Natural killer cell (primary cell): ENCODE data around the gene RRP15. TPM values are rescaled to one million over a fixed set of nuclear protein-coding genes. Genes with fewer than 3 reads are reported as not detected.

Experiments
- ATAC-seq, 3 donors: fragments of 150-1000 bp in 2 of 3; fragments of 200-7000 bp in 1 of 3; cut with Tn5 transposase; 1 replicate in 1 of 3; 2 replicates in 2 of 3; pipeline ENCODE4 v1.10.0; 2021; ENCODE audit warnings: mild to moderate bottlenecking in 2 of 3, moderate library complexity in 2 of 3
- DNase-seq, 2 donors: peaks; one replicate each; pipeline versions ENCODE4 v3.0.0 to v3.0.0-alpha.2; 2013 to 2021; ENCODE audit warnings: mixed read lengths in 1 of 2
- H3K27ac ChIP-seq: one replicate; pipeline ENCODE4 v1.5.1; 2013; ENCODE audit warnings: mild to moderate bottlenecking, low read length
- H3K27me3 ChIP-seq: one replicate; pipeline ENCODE4 v1.6.1; 2013; ENCODE audit warnings: low read length; ENCODE audit not compliant: control insufficient read depth, insufficient read depth
- H3K36me3 ChIP-seq: one replicate; pipeline ENCODE4 v1.6.1; 2013; ENCODE audit warnings: low read length; ENCODE audit not compliant: control insufficient read depth, insufficient read depth
- H3K4me1 ChIP-seq: one replicate; pipeline ENCODE4 v1.6.1; 2013; ENCODE audit warnings: low read length; ENCODE audit not compliant: control insufficient read depth, insufficient read depth
- H3K4me3 ChIP-seq: one replicate; pipeline ENCODE4 v1.5.1; 2013; ENCODE audit warnings: low read length
- H3K9me3 ChIP-seq: one replicate; pipeline ENCODE4 v1.6.1; 2013; ENCODE audit warnings: low read length; ENCODE audit not compliant: control insufficient read depth, insufficient read depth
- H3K27ac Mint-ChIP-seq, 2 donors: one replicate each; pipeline ENCODE4 v1.8.0; 2022; ENCODE audit warnings: mild to moderate bottlenecking in 2 of 2, mixed read lengths in 2 of 2, moderate library complexity in 1 of 2
- H3K27me3 Mint-ChIP-seq, 2 donors: one replicate each; pipeline ENCODE4 v1.8.0; 2022; ENCODE audit warnings: low read depth in 2 of 2, mixed read lengths in 2 of 2
- H3K36me3 Mint-ChIP-seq: one replicate; pipeline ENCODE4 v1.8.0; 2022; ENCODE audit warnings: mixed read lengths
- H3K4me1 Mint-ChIP-seq, 2 donors: one replicate each; pipeline ENCODE4 v1.8.0; 2022; ENCODE audit warnings: mixed read lengths in 2 of 2
- H3K4me3 Mint-ChIP-seq: one replicate; pipeline ENCODE4 v1.8.0; 2022; ENCODE audit warnings: mild to moderate bottlenecking, moderate library complexity, mixed read lengths
- H3K9me3 Mint-ChIP-seq, 2 donors: one replicate each; pipeline ENCODE4 v1.8.0; 2022; ENCODE audit warnings: mixed read lengths in 2 of 2
- CTCF ChIP-seq: fragments of 200-600 bp; IDR thresholded peaks from one replicate; pipeline ENCODE4 v1.8.0; 2022; ENCODE audit warnings: antibody characterized with exemption
- WGBS: methylation state at CpG from one replicate; pipeline ENCODE4 v1.1.7; 2013; ENCODE audit warnings: missing lambda C conversion rate; ENCODE audit not compliant: insufficient coverage; 5-methylcytosine and 5-hydroxymethylcytosine counted together
- intact Hi-C: fragments of 100-400 bp; cut with micrococcal nuclease; formaldehyde crosslinking; loops from one replicate; pipeline ENCODE4 v1.14.2; 2022
- total RNA-seq, 4 donors: library from RNA; stranded (reverse); fragments of 120-200 nt in 1 of 4; gene quantifications; one replicate each; pipeline versions ENCODE4 v1.2.3 to v1.2.4, GENCODE V29; 2013 to 2022

The RRP15 gene
- total RNA-seq, 3 donors from 2014 or later (not counting 1 experiment from before 2014, with no cell fraction given) = 9.2 to 15.3 (median 13.3) TPM

GRCh38 chr1:218296162-218296561 is 11.1 kb downstream of the RRP15 start:
- intact Hi-C loops = no loop called here

GRCh38 chr1:218297461-218297860 is 12.4 kb downstream of the RRP15 start:
- no peaks in the 10 kb centered on the region for H3K9me3 ChIP-seq
- intact Hi-C loops = no loop called here
- H3K36me3 ChIP-seq = peaks cover 8% of the 10 kb centered on the region
- no peaks in the 10 kb centered on the region for H3K4me1 ChIP-seq
- H3K36me3 Mint-ChIP-seq = no peaks in the 10 kb centered on the region
- no peaks in the 10 kb centered on the region for H3K27me3 ChIP-seq
- DNase-seq = no peak
- no peak for ATAC-seq
- H3K27ac Mint-ChIP-seq = no peak overlapping the region
- H3K27me3 Mint-ChIP-seq = no peaks in the 10 kb centered on the region
- no peak overlapping the region for H3K4me3 Mint-ChIP-seq
- H3K4me3 ChIP-seq = no peak overlapping the region
- WGBS = no CpG with 5 or more reads among the region's 2 CpGs
- no peaks in the 10 kb centered on the region for H3K9me3 Mint-ChIP-seq
- no peak for TF ChIP-seq CTCF
- no peak overlapping the region for H3K27ac ChIP-seq
- peaks cover 0 to 5% of the 10 kb centered on the region in 2 donors for H3K4me1 Mint-ChIP-seq

More at GRCh38 chr1:218296162-218296561, 11.1 kb downstream of the RRP15 start:
- no peaks in the 10 kb centered on the region for H3K36me3 Mint-ChIP-seq
- H3K27ac Mint-ChIP-seq = no peak overlapping the region
- no peaks in the 10 kb centered on the region for H3K27me3 ChIP-seq
- ATAC-seq (no peak), DNase-seq (no peak)
- H3K4me1 Mint-ChIP-seq = peaks cover 0 to 5% of the 10 kb centered on the region in 2 donors
- no peaks in the 10 kb centered on the region for H3K27me3 Mint-ChIP-seq
- H3K27ac ChIP-seq = no peak overlapping the region
- peaks cover 5% of the 10 kb centered on the region for H3K36me3 ChIP-seq
- WGBS = 91% methylated on average over 2 of the region's 2 CpGs
- H3K9me3 ChIP-seq = no peaks in the 10 kb centered on the region
- no peak overlapping the region for H3K4me3 ChIP-seq
- TF ChIP-seq CTCF = no peak
- H3K4me3 Mint-ChIP-seq = no peak overlapping the region
- H3K9me3 Mint-ChIP-seq = no peaks in the 10 kb centered on the region
- H3K4me1 ChIP-seq = no peaks in the 10 kb centered on the region

- H3K4me1 ChIP-seq = no peaks in the 10 kb centered on the region
- intact Hi-C loops = no loop called here
- no peaks in the 10 kb centered on the region for H3K9me3 ChIP-seq
- Mint-ChIP-seq H3K9me3 (no peaks in the 10 kb centered on the region), H3K27ac (no peak overlapping the region), H3K27me3 (no peaks in the 10 kb centered on the region), H3K4me1 (peaks cover 0 to 5% of the 10 kb centered on the region in 2 donors), H3K36me3 (no peaks in the 10 kb centered on the region), H3K4me3 (no peak overlapping the region)
- H3K27me3 ChIP-seq = no peaks in the 10 kb centered on the region
- H3K27ac ChIP-seq = no peak overlapping the region
- 89% methylated on average over 1 of the region's 1 CpG for WGBS
- H3K36me3 ChIP-seq = peaks cover 11% of the 10 kb centered on the region
- TF ChIP-seq CTCF = no peak
- no peak for DNase-seq
- H3K4me3 ChIP-seq = no peak overlapping the region
- no peak for ATAC-seq
Measured at GRCh38 chr1:218297867-218298266, 12.8 kb downstream of the RRP15 start.

- intact Hi-C loops = no loop called here
- no peaks in the 10 kb centered on the region for H3K27me3 Mint-ChIP-seq
- TF ChIP-seq CTCF = no peak
- DNase-seq (no peak), ATAC-seq (no peak)
- no peak overlapping the region for H3K4me3 Mint-ChIP-seq
- no peak overlapping the region for H3K27ac ChIP-seq
- no peaks in the 10 kb centered on the region for H3K4me1 ChIP-seq
- H3K9me3 Mint-ChIP-seq = no peaks in the 10 kb centered on the region
- H3K4me3 ChIP-seq = no peak overlapping the region
- 96% methylated on average over 4 of the region's 4 CpGs for WGBS
- H3K36me3 Mint-ChIP-seq = no peaks in the 10 kb centered on the region
- H3K36me3 ChIP-seq = peaks cover 12% of the 10 kb centered on the region
- no peak overlapping the region for H3K27ac Mint-ChIP-seq
- no peaks in the 10 kb centered on the region for H3K9me3 ChIP-seq
- peaks cover 0 to 5% of the 10 kb centered on the region in 2 donors for H3K4me1 Mint-ChIP-seq
- H3K27me3 ChIP-seq = no peaks in the 10 kb centered on the region
Measured at GRCh38 chr1:218298398-218298797, 13.3 kb downstream of the RRP15 start.
